Smooth muscle cell (in vitro differentiated cells): ENCODE results near the gene TRAPPC10. TPM values are rescaled to one million over a fixed set of nuclear protein-coding genes. Genes with fewer than 3 reads are reported as not detected.

Source experiments
- DNase-seq: peaks from one replicate; lab custom pipeline; 2025; ENCODE audit not compliant: unreplicated experiment; lab: John Stamatoyannopoulos, UW
- H2AFZ ChIP-seq: fragments of 200-600 bp; sonication (generic); 2 replicates; pipeline ENCODE4 v1.6.0; 2016; ENCODE audit warnings: antibody characterized with exemption, low read depth, mild to moderate bottlenecking
- H3F3A ChIP-seq: fragments of 200-600 bp; sonication (generic); 2 replicates; pipeline ENCODE4 v1.6.0; 2017; ENCODE audit warnings: antibody characterized with exemption, low read depth
- H3K27ac ChIP-seq: fragments of 200-600 bp; sonication (generic); 2 replicates; pipeline ENCODE4 v1.5.1; 2016; ENCODE audit warnings: low read depth, mild to moderate bottlenecking
- H3K27me3 ChIP-seq: fragments of 200-600 bp; sonication (generic); 2 replicates; pipeline ENCODE4 v1.6.1; 2016; ENCODE audit warnings: low read depth, mild to moderate bottlenecking
- H3K36me3 ChIP-seq: fragments of 200-600 bp; sonication (generic); 2 replicates; pipeline ENCODE4 v1.5.1; 2016; ENCODE audit warnings: low read depth
- H3K4me1 ChIP-seq: fragments of 200-600 bp; sonication (generic); 2 replicates; pipeline ENCODE4 v1.5.1; 2016; ENCODE audit warnings: low read depth
- H3K4me2 ChIP-seq: fragments of 200-600 bp; sonication (generic); 2 replicates; pipeline ENCODE4 v1.6.0; 2016; ENCODE audit warnings: mild to moderate bottlenecking
- H3K4me3 ChIP-seq: fragments of 200-600 bp; sonication (generic); 2 replicates; pipeline ENCODE4 v1.5.1; 2016; ENCODE audit warnings: mild to moderate bottlenecking
- H3K79me2 ChIP-seq: fragments of 200-600 bp; sonication (generic); 2 replicates; pipeline ENCODE4 v1.6.0; 2016; ENCODE audit warnings: low read depth, mild to moderate bottlenecking
- H3K9ac ChIP-seq: fragments of 200-600 bp; sonication (generic); 2 replicates; pipeline ENCODE4 v1.6.0; 2016; ENCODE audit warnings: low read depth
- H3K9me3 ChIP-seq: fragments of 200-600 bp; sonication (generic); replicated peaks from 2 replicates; pipeline ENCODE4 v1.5.1; 2016; ENCODE audit warnings: low read depth
- H4K20me1 ChIP-seq: fragments of 200-600 bp; sonication (generic); 2 replicates; pipeline ENCODE4 v1.6.0; 2016; ENCODE audit warnings: low read depth
- CTCF ChIP-seq: fragments of 200-600 bp; sonication (generic); IDR thresholded peaks from 2 replicates; pipeline ENCODE4 v1.5.1; 2017; ENCODE audit warnings: borderline replicate concordance, mild to moderate bottlenecking, antibody characterized with exemption; ENCODE audit not compliant: insufficient read depth, poor library complexity, severe bottlenecking
- WGBS: methylation state at CpG from one replicate; pipeline ENCODE4 v1.1.7; 2016; ENCODE audit warnings: low lambda C conversion rate; 5-methylcytosine and 5-hydroxymethylcytosine counted together
- polyA plus RNA-seq: library from polyadenylated mRNA; unstranded; fragments of >200 nt; fragmentation: Nextera tagmentation; extraction: Ambion mirVana; gene quantifications from 2 replicates; pipeline ENCODE4 v1.2.1, GENCODE V29; 2016
- total RNA-seq: library from RNA; depleted of rRNA; stranded (reverse); fragments of >200 nt; gene quantifications from 2 replicates; pipeline ENCODE4 v1.2.3, GENCODE V29; 2014

TRAPPC10 gene
- total and polyA plus RNA-seq, 2 experiments from 2014 or later, result 7.9 to 16.9 TPM

- H3K79me2 ChIP-seq, result no peaks in the 10 kb centered on the region
- H3K9ac ChIP-seq, result no peak overlapping the region
- TF ChIP-seq CTCF, result no peak
- H3K27ac ChIP-seq, result no peak overlapping the region
- no peak overlapping the region for H3K4me2 ChIP-seq
- H3K27me3 ChIP-seq, result no peaks in the 10 kb centered on the region
- no peak for DNase-seq
- H3K4me1 ChIP-seq, result no peaks in the 10 kb centered on the region
- H3F3A ChIP-seq, result no peaks in the 10 kb centered on the region
- H2AFZ ChIP-seq, result no peak overlapping the region
- H4K20me1 ChIP-seq, result peaks cover 8% of the 10 kb centered on the region
- WGBS, result 98% methylated on average over 15 of the region's 15 CpGs
- no peaks in the 10 kb centered on the region for H3K36me3 ChIP-seq
- no peaks in the 10 kb centered on the region for H3K9me3 ChIP-seq
- no peak overlapping the region for H3K4me3 ChIP-seq
Measured at GRCh38 chr21:43967981-43968380, 44.1 kb upstream of the TRAPPC10 start.

GRCh38 chr21:43968410-43969114, 43.5 kb upstream of the TRAPPC10 start:
- H3K27ac ChIP-seq, result no peak overlapping the region
- H3K9me3 ChIP-seq, result no peaks in the 10 kb centered on the region
- no peak overlapping the region for H3K9ac ChIP-seq
- WGBS, result 94% methylated on average over 14 of the region's 19 CpGs
- no peak for TF ChIP-seq CTCF
- no peaks in the 10 kb centered on the region for H3K4me1 ChIP-seq
- H2AFZ ChIP-seq, result no peak overlapping the region
- no peaks in the 10 kb centered on the region for H3K36me3 ChIP-seq
- H3K4me3 ChIP-seq, result no peak overlapping the region
- H3K79me2 ChIP-seq, result no peaks in the 10 kb centered on the region
- H3K4me2 ChIP-seq, result no peak overlapping the region
- peaks cover 8% of the 10 kb centered on the region for H4K20me1 ChIP-seq
- DNase-seq, result no peak
- H3F3A ChIP-seq, result no peaks in the 10 kb centered on the region
- H3K27me3 ChIP-seq, result no peaks in the 10 kb centered on the region

GRCh38 chr21:43969115-43969444, 43.0 kb upstream of the TRAPPC10 start:
- Histone ChIP-seq H3K27me3 (no peaks in the 10 kb centered on the region), H3K4me1 (no peaks in the 10 kb centered on the region), H3K36me3 (no peaks in the 10 kb centered on the region), H3F3A (no peaks in the 10 kb centered on the region), H2AFZ (no peak overlapping the region), H4K20me1 (peaks cover 8% of the 10 kb centered on the region), H3K4me2 (no peak overlapping the region), H3K9ac (no peak overlapping the region), H3K4me3 (no peak overlapping the region), H3K79me2 (no peaks in the 10 kb centered on the region), H3K27ac (no peak overlapping the region), H3K9me3 (no peaks in the 10 kb centered on the region)
- TF ChIP-seq CTCF, result no peak
- 94% methylated on average over 17 of the region's 17 CpGs for WGBS
- DNase-seq, result no peak

DNA sequence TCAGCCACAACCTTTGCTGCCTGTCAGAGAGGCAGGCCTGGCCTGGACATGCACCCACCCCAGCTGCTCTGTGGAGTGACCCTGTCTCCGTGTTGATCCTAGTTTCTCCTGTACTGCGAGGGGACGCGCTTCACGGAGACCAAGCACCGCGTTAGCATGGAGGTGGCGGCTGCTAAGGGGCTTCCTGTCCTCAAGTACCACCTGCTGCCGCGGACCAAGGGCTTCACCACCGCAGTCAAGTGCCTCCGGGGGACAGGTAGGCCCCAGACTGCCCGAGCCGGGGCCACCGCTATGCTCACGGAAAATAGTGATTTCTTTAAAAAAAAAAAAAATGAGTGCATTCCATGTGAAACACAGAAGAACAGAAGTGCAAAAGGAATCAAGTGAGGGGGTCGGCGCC, 41.6 kb upstream of the TRAPPC10 start:
- H3K9ac ChIP-seq, result no peak overlapping the region
- DNase-seq, result no peak
- 97% methylated on average over 18 of the region's 18 CpGs for WGBS
- no peaks in the 10 kb centered on the region for H3K27me3 ChIP-seq
- H3K4me2 ChIP-seq, result no peak overlapping the region
- H3K9me3 ChIP-seq, result no peaks in the 10 kb centered on the region
- H3K27ac ChIP-seq, result no peak overlapping the region
- H2AFZ ChIP-seq, result no peak overlapping the region
- H4K20me1 ChIP-seq, result no peaks in the 10 kb centered on the region
- TF ChIP-seq CTCF, result no peak
- no peaks in the 10 kb centered on the region for H3K79me2 ChIP-seq
- H3F3A ChIP-seq, result no peaks in the 10 kb centered on the region
- no peaks in the 10 kb centered on the region for H3K4me1 ChIP-seq
- H3K4me3 ChIP-seq, result no peak overlapping the region
- no peaks in the 10 kb centered on the region for H3K36me3 ChIP-seq
